Liver (tissue), 9 donors: Measurements from ENCODE around the gene CTTNBP2. TPM values are rescaled to one million over a fixed set of nuclear protein-coding genes. Genes with fewer than 3 reads are reported as not detected.

Experiments used
- DNase-seq: peaks from one replicate; pipeline ENCODE4 v3.0.0-alpha.2; 2017; ENCODE audit warnings: low spot score
- H3K27ac ChIP-seq, 2 donors: one replicate each; pipeline ENCODE4 v1.7.0; 2013; ENCODE audit warnings: inconsistent platforms in 2 of 2, low read length in 2 of 2, control low read depth in 1 of 2, low read depth in 1 of 2, mild to moderate bottlenecking in 1 of 2
- H3K27me3 ChIP-seq, 4 donors: one replicate each; pipeline versions ENCODE4 v1.6.1 to v1.7.0; 2013; ENCODE audit warnings: low read length in 3 of 4, inconsistent platforms in 1 of 4, mild to moderate bottlenecking in 1 of 4, moderate library complexity in 1 of 4; ENCODE audit not compliant: control insufficient read depth in 4 of 4, insufficient read depth in 4 of 4
- H3K36me3 ChIP-seq, 4 donors: one replicate each; pipeline versions ENCODE4 v1.6.1 to v1.7.0; 2013; ENCODE audit warnings: low read length in 3 of 4, mild to moderate bottlenecking in 3 of 4, low read depth in 1 of 4, moderate library complexity in 1 of 4; ENCODE audit not compliant: control insufficient read depth in 4 of 4, insufficient read depth in 3 of 4
- H3K4me1 ChIP-seq, 4 donors: one replicate each; pipeline versions ENCODE4 v1.6.1 to v1.7.0; 2013; ENCODE audit warnings: low read length in 3 of 4, mild to moderate bottlenecking in 3 of 4, moderate library complexity in 1 of 4; ENCODE audit not compliant: control insufficient read depth in 4 of 4, insufficient read depth in 4 of 4
- H3K4me3 ChIP-seq, 3 donors: one replicate each; pipeline versions ENCODE4 v1.6.1 to v1.7.0; 2013; ENCODE audit warnings: low read length in 3 of 3, control low read depth in 1 of 3, low read depth in 1 of 3, mild to moderate bottlenecking in 1 of 3
- H3K9ac ChIP-seq, 2 donors: one replicate each; pipeline ENCODE4 v1.7.0; 2013; ENCODE audit warnings: low read length in 2 of 2, mild to moderate bottlenecking in 2 of 2, moderate library complexity in 2 of 2, control low read depth in 1 of 2, low read depth in 1 of 2
- H3K9me3 ChIP-seq, 4 donors: one replicate each; pipeline versions ENCODE4 v1.6.1 to v1.7.0; 2013; ENCODE audit warnings: low read length in 3 of 4; ENCODE audit not compliant: control insufficient read depth in 4 of 4
- ATF3 ChIP-seq: IDR thresholded peaks from 2 replicates; pipeline ENCODE4 v1.6.1; 2016; ENCODE audit warnings: antibody characterized with exemption
- CTCF ChIP-seq: fragments of 150-350 bp; IDR thresholded peaks from 2 replicates; pipeline ENCODE4 v1.5.1; 2017; ENCODE audit warnings: improper control_type of control experiment, low read depth, low read length; ENCODE audit not compliant: missing input control
- EGR1 ChIP-seq, 2 donors: IDR thresholded peaks; 2 replicates each; pipeline ENCODE4 v1.6.1; 2016 to 2018; ENCODE audit warnings: antibody characterized with exemption in 2 of 2, low read depth in 2 of 2
- FOXA1 ChIP-seq: IDR thresholded peaks from 2 replicates; pipeline ENCODE4 v1.6.1; 2016; ENCODE audit warnings: antibody characterized with exemption
- FOXA2 ChIP-seq: IDR thresholded peaks from 2 replicates; pipeline ENCODE4 v1.6.1; 2016; ENCODE audit warnings: antibody characterized with exemption
- GABPA ChIP-seq, 2 donors: IDR thresholded peaks in 1 of 2; conservative IDR thresholded peaks in 1 of 2; 2 replicates each; pipeline ENCODE4 v1.6.1; 2016; ENCODE audit warnings: antibody characterized with exemption in 2 of 2, mild to moderate bottlenecking in 1 of 2, moderate library complexity in 1 of 2
- HNF4A ChIP-seq, 2 donors: conservative IDR thresholded peaks; 2 replicates each; pipeline ENCODE4 v1.6.1; 2016; ENCODE audit warnings: antibody characterized with exemption in 2 of 2, mild to moderate bottlenecking in 2 of 2
- HNF4G ChIP-seq: IDR thresholded peaks from 2 replicates; pipeline ENCODE4 v1.6.1; 2016; ENCODE audit warnings: antibody characterized with exemption
- JUND ChIP-seq, 2 donors: IDR thresholded peaks; 2 replicates each; pipeline ENCODE4 v1.6.1; 2016; ENCODE audit warnings: antibody characterized with exemption in 2 of 2
- NR2F2 ChIP-seq: IDR thresholded peaks from 2 replicates; pipeline ENCODE4 v1.6.1; 2016; ENCODE audit warnings: antibody characterized with exemption
- RAD21 ChIP-seq, 2 donors: IDR thresholded peaks; 2 replicates each; pipeline ENCODE4 v1.6.1; 2016; ENCODE audit warnings: antibody characterized with exemption in 2 of 2, mild to moderate bottlenecking in 2 of 2
- REST ChIP-seq: IDR thresholded peaks from 2 replicates; pipeline ENCODE4 v1.6.1; 2016; ENCODE audit warnings: antibody characterized with exemption, mild to moderate bottlenecking
- RXRA ChIP-seq, 2 donors: IDR thresholded peaks; 2 replicates each; pipeline ENCODE4 v1.6.1; 2017 to 2018; ENCODE audit warnings: antibody characterized with exemption in 2 of 2, mild to moderate bottlenecking in 1 of 2
- SP1 ChIP-seq: IDR thresholded peaks from 2 replicates; pipeline ENCODE4 v1.6.1; 2018; ENCODE audit warnings: antibody characterized with exemption, mild to moderate bottlenecking
- TAF1 ChIP-seq: conservative IDR thresholded peaks from 2 replicates; pipeline ENCODE4 v1.6.1; 2016; ENCODE audit warnings: antibody characterized with exemption, mild to moderate bottlenecking
- YY1 ChIP-seq: IDR thresholded peaks from 2 replicates; pipeline ENCODE4 v1.6.1; 2016; ENCODE audit warnings: antibody characterized with exemption, mild to moderate bottlenecking
- WGBS: extraction: QIAGEN DNeasy Blood & Tissue Kit; methylation state at CpG from one replicate; pipeline ENCODE4 v1.1.7; 2013; 5-methylcytosine and 5-hydroxymethylcytosine counted together
- polyA plus RNA-seq, 2 donors: library from polyadenylated mRNA; stranded (reverse) in 1 of 2; unstranded in 1 of 2; fragments of 200-250 nt in 1 of 2; fragments of >200 nt in 1 of 2; fragmentation: Nextera tagmentation in 1 of 2; extraction: Ambion mirVana in 1 of 2; gene quantifications; one replicate each; pipeline versions ENCODE4 v1.2.1 to v1.2.3, GENCODE V29; 2013 to 2015
- total RNA-seq, 2 donors: library from RNA; depleted of rRNA; stranded (reverse); fragments of >200 nt; gene quantifications; one replicate each; pipeline ENCODE4 v1.2.3, GENCODE V29; 2014
- TF ChIP-seq, protein P1 (sequence below): IDR thresholded peaks from 2 replicates; pipeline ENCODE4 v1.6.1; 2016; ENCODE audit warnings: antibody characterized with exemption
- donor health status: healthy.
- donor health status: healthy.
- donor health status: healthy.
- donor health status: healthy.
- donor health status: healthy.

Gene CTTNBP2
- total and polyA plus RNA-seq, 4 donors = 1.2 to 1.7 (median 1.5) TPM

- no peak overlapping the region for H3K4me3 ChIP-seq
- DNase-seq = no peak
- TF ChIP-seq EGR1 (IDR thresholded peaks at IDR 0.05; ENCODE audit: low read depth in 2 of 2) (no peak), RXRA (IDR thresholded peaks at IDR 0.05) (no peak), FOXA2 (no peak), ATF3 (no peak), HNF4A (conservative IDR thresholded peaks at IDR 0.05) (no peak), FOXA1 (no peak), GABPA (IDR thresholded peaks at IDR 0.05 in 1 of 2, conservative IDR thresholded peaks at IDR 0.05 in 1 of 2) (no peak), SP1 (no peak), REST (no peak), HNF4G (no peak), NR2F2 (no peak), YY1 (no peak), CTCF (no peak), RAD21 (IDR thresholded peaks at IDR 0.05) (no peak), JUND (IDR thresholded peaks at IDR 0.05) (no peak), TAF1 (no peak)
- TF ChIP-seq, protein P1, sequence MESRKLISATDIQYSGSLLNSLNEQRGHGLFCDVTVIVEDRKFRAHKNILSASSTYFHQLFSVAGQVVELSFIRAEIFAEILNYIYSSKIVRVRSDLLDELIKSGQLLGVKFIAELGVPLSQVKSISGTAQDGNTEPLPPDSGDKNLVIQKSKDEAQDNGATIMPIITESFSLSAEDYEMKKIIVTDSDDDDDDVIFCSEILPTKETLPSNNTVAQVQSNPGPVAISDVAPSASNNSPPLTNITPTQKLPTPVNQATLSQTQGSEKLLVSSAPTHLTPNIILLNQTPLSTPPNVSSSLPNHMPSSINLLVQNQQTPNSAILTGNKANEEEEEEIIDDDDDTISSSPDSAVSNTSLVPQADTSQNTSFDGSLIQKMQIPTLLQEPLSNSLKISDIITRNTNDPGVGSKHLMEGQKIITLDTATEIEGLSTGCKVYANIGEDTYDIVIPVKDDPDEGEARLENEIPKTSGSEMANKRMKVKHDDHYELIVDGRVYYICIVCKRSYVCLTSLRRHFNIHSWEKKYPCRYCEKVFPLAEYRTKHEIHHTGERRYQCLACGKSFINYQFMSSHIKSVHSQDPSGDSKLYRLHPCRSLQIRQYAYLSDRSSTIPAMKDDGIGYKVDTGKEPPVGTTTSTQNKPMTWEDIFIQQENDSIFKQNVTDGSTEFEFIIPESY = no peak
- no peaks in the 10 kb centered on the region for H3K27me3 ChIP-seq
- no peaks in the 10 kb centered on the region for H3K4me1 ChIP-seq
- H3K36me3 ChIP-seq = no peaks in the 10 kb centered on the region
- H3K9ac ChIP-seq = no peak overlapping the region
- no peak overlapping the region for H3K27ac ChIP-seq
- no peaks in the 10 kb centered on the region for H3K9me3 ChIP-seq
- WGBS = 96% methylated on average over 2 of the region's 2 CpGs
Measured at GRCh38 chr7:117828825-117829224, 44.4 kb downstream of the CTTNBP2 start.

- H3K36me3 ChIP-seq = no peaks in the 10 kb centered on the region
- no peaks in the 10 kb centered on the region for H3K4me1 ChIP-seq
- no peak overlapping the region for H3K9ac ChIP-seq
- DNase-seq = no peak
- no peak overlapping the region for H3K4me3 ChIP-seq
- 60% methylated on average over 2 of the region's 2 CpGs for WGBS
- H3K27me3 ChIP-seq = no peaks in the 10 kb centered on the region
- no peak overlapping the region for H3K27ac ChIP-seq
- H3K9me3 ChIP-seq = no peaks in the 10 kb centered on the region
- no peak for TF ChIP-seq ATF3
- TF ChIP-seq FOXA2 = no peak
- no peak for TF ChIP-seq FOXA1
- TF ChIP-seq RAD21 (IDR thresholded peaks at IDR 0.05) = no peak
- TF ChIP-seq, protein P1 = no peak
- no peak for TF ChIP-seq SP1
- TF ChIP-seq JUND (IDR thresholded peaks at IDR 0.05) = no peak
- no peak for TF ChIP-seq REST
- TF ChIP-seq TAF1 = no peak
Measured at GRCh38 chr7:117827862-117828261, 45.4 kb downstream of the CTTNBP2 start.
